KMS-11 (cell line): ENCODE results near the gene SP9.

Experiments used
- H2AFZ ChIP-seq: fragments of 200-600 bp; sonication (generic); 2 replicates; pipeline ENCODE4 v1.6.1; 2016; ENCODE audit warnings: antibody characterized with exemption, mixed run types, low read depth
- H3K27ac ChIP-seq: fragments of 200-600 bp; sonication (generic); 2 replicates; pipeline ENCODE4 v1.6.1; 2016; ENCODE audit warnings: mild to moderate bottlenecking, mixed run types
- H3K27me3 ChIP-seq: fragments of 200-600 bp; sonication (generic); 2 replicates; pipeline ENCODE4 v1.6.1; 2017; ENCODE audit warnings: mild to moderate bottlenecking, low read depth, mixed run types, moderate library complexity; ENCODE audit not compliant: insufficient read depth
- H3K36me3 ChIP-seq: fragments of 200-600 bp; sonication (generic); 2 replicates; pipeline ENCODE4 v1.6.1; 2017; ENCODE audit warnings: mild to moderate bottlenecking, mixed run types; ENCODE audit not compliant: insufficient read depth
- H3K4me1 ChIP-seq: fragments of 200-600 bp; sonication (generic); 2 replicates; pipeline ENCODE4 v1.6.1; 2016; ENCODE audit warnings: mild to moderate bottlenecking, low read depth, mixed run types; ENCODE audit not compliant: poor library complexity, severe bottlenecking
- H3K4me2 ChIP-seq: fragments of 200-600 bp; sonication (generic); 2 replicates; pipeline ENCODE4 v1.7.0; 2016; ENCODE audit warnings: mild to moderate bottlenecking, mixed run types
- H3K4me3 ChIP-seq: fragments of 200-600 bp; sonication (generic); IDR thresholded peaks from 2 replicates; pipeline ENCODE4 v1.6.1; 2017; ENCODE audit warnings: low read depth, low read length, mixed read lengths; ENCODE audit not compliant: insufficient read depth
- H3K79me2 ChIP-seq: fragments of 200-600 bp; sonication (generic); 2 replicates; pipeline ENCODE4 v1.6.1; 2016; ENCODE audit warnings: low read depth, mixed run types; ENCODE audit not compliant: insufficient read depth
- H3K9ac ChIP-seq: fragments of 200-600 bp; sonication (generic); 2 replicates; pipeline ENCODE4 v1.6.1; 2016; ENCODE audit warnings: mild to moderate bottlenecking, mixed run types
- H4K20me1 ChIP-seq: fragments of 200-600 bp; sonication (generic); 2 replicates; pipeline ENCODE4 v1.6.1; 2016; ENCODE audit warnings: mild to moderate bottlenecking, mixed run types; ENCODE audit not compliant: insufficient read depth
- CTCF ChIP-seq: fragments of 200-600 bp; sonication (generic); conservative IDR thresholded peaks from 2 replicates; pipeline ENCODE4 v1.6.1; 2017; ENCODE audit warnings: low read depth, mild to moderate bottlenecking, antibody characterized with exemption, low read length, moderate library complexity, mixed read lengths

Gene SP9

GRCh38 chr2:174312581-174313234 lies 22.0 kb upstream of the SP9 start:
- no peaks in the 10 kb centered on the region for H3K4me1 ChIP-seq
- no peaks in the 10 kb centered on the region for H4K20me1 ChIP-seq
- no peaks in the 10 kb centered on the region for H3K79me2 ChIP-seq
- no peak for TF ChIP-seq CTCF
- H3K27me3 ChIP-seq = no peaks in the 10 kb centered on the region
- H3K36me3 ChIP-seq = no peaks in the 10 kb centered on the region
- H3K4me2 ChIP-seq = no peak overlapping the region
- H3K4me3 ChIP-seq = no peak overlapping the region
- no peak overlapping the region for H3K27ac ChIP-seq
- no peak overlapping the region for H3K9ac ChIP-seq
- no peak overlapping the region for H2AFZ ChIP-seq

GRCh38 chr2:174322149-174322548 lies 12.6 kb upstream of the SP9 start:
- Histone ChIP-seq H3K79me2 (no peaks in the 10 kb centered on the region), H3K27me3 (peaks cover 4% of the 10 kb centered on the region), H3K4me2 (no peak overlapping the region), H3K9ac (no peak overlapping the region), H2AFZ (no peak overlapping the region), H3K27ac (no peak overlapping the region), H3K4me1 (no peaks in the 10 kb centered on the region), H4K20me1 (no peaks in the 10 kb centered on the region), H3K4me3 (no peak overlapping the region), H3K36me3 (no peaks in the 10 kb centered on the region)
- no peak for TF ChIP-seq CTCF

- Histone ChIP-seq H3K27me3 (peaks cover 4% of the 10 kb centered on the region), H3K27ac (no peak overlapping the region), H3K4me2 (no peak overlapping the region), H3K4me3 (no peak overlapping the region), H3K36me3 (no peaks in the 10 kb centered on the region), H2AFZ (no peak overlapping the region), H3K79me2 (no peaks in the 10 kb centered on the region), H3K4me1 (no peaks in the 10 kb centered on the region), H4K20me1 (no peaks in the 10 kb centered on the region), H3K9ac (no peak overlapping the region)
- TF ChIP-seq CTCF = no peak
Measured at GRCh38 chr2:174322746-174323145, 12.0 kb upstream of the SP9 start.

- Histone ChIP-seq H2AFZ (no peak overlapping the region), H3K4me1 (no peaks in the 10 kb centered on the region), H3K27ac (no peak overlapping the region), H3K27me3 (peaks cover 4% of the 10 kb centered on the region), H3K4me2 (no peak overlapping the region), H4K20me1 (no peaks in the 10 kb centered on the region), H3K4me3 (no peak overlapping the region), H3K9ac (no peak overlapping the region), H3K36me3 (no peaks in the 10 kb centered on the region), H3K79me2 (no peaks in the 10 kb centered on the region)
- no peak for TF ChIP-seq CTCF
Measured at GRCh38 chr2:174324530-174324929, 10.2 kb upstream of the SP9 start.
